Measurements from ENCODE around the gene PPP2R5B.
"Not testable (repeated sequence)": the region's sequence is repeated elsewhere in the genome, so short reads cannot be mapped to it uniquely, and the experiment has no call there.

Gene PPP2R5B

GRCh38 chr11:64933213-64933934 is 8.9 kb downstream of the PPP2R5B start:
- DNase-seq = no peak

GRCh38 chr11:64933935-64934681 is 9.6 kb downstream of the PPP2R5B start:
- DNase-seq = no peak

- DNase-seq = no peak
These were observed 10.3 kb downstream of the PPP2R5B start for GRCh38 chr11:64934682-64935358.

- DNase-seq = peak; percentile 79
These were observed 11.0 kb downstream of the PPP2R5B start, which contains the start of gene GPHA2 for GRCh38 chr11:64935359-64936081. TSS of gene GPHA2 (minus strand) at chr11:64935893. CDS start at chr11:64935460, 433 bp downstream.

GRCh38 chr11:64936539-64936938 is 12.1 kb downstream of the PPP2R5B start:
- DNase-seq = no peak

- no peak for DNase-seq
These were observed 22.8 kb downstream of the PPP2R5B start for GRCh38 chr11:64947208-64947814.

GRCh38 chr11:64951529-64951928 is 27.0 kb downstream of the PPP2R5B start:
- DNase-seq = no peak

- no peak for DNase-seq
These were observed 29.7 kb downstream of the PPP2R5B start for GRCh38 chr11:64954201-64954600.

- DNase-seq = no peak
These were observed 35.0 kb downstream of the PPP2R5B start for GRCh38 chr11:64959498-64959897.

- DNase-seq = no peak
These were observed 36.2 kb downstream of the PPP2R5B start for GRCh38 chr11:64960719-64961118.

- DNase-seq = no peak
These were observed 38.7 kb downstream of the PPP2R5B start for GRCh38 chr11:64963072-64963631.

GRCh38 chr11:64967375-64967774 is 42.9 kb downstream of the PPP2R5B start:
- DNase-seq = no peak

GRCh38 chr11:64969209-64969608 is 44.7 kb downstream of the PPP2R5B start:
- DNase-seq = peak; percentile 85

GRCh38 chr11:64970731-64971151 is 46.3 kb downstream of the PPP2R5B start:
- DNase-seq = no peak

GRCh38 chr11:64971421-64972233 is 47.1 kb downstream of the PPP2R5B start, which contains the start of gene MAJIN:
TSS of gene MAJIN (minus strand) at chr11:64972108. CDS start at chr11:64959405, 12,703 bp downstream.
- no peak for DNase-seq

GRCh38 chr11:64974124-64974523 is 49.6 kb downstream of the PPP2R5B start:
- no peak for DNase-seq

- no peak for DNase-seq
These were observed 52.2 kb downstream of the PPP2R5B start for GRCh38 chr11:64976651-64977050.

- not testable (repeated sequence) for DNase-seq
These were observed 58.9 kb downstream of the PPP2R5B start for GRCh38 chr11:64983339-64983738.
